Calu3 (cell line): ENCODE data around the gene DRD2. TPM values are rescaled to one million over a fixed set of nuclear protein-coding genes. Genes with fewer than 3 reads are reported as not detected.

Experiments used
- BruUV-seq: library from RNA; stranded (reverse); fragments of 400-500 nt; replicated peaks from 2 replicates; lab custom pipeline; 2021; lab: Mats Ljungman, UMichigan
- CTCF ChIA-PET: fragments of 300-600 bp; sonication (Branson Sonifier 250); formaldehyde crosslinking; loops from one replicate; lab custom pipeline; 2022; ENCODE audit warnings: antibody characterized with exemption; lab: Charles Lee
- DNase-seq: peaks from one replicate; pipeline ENCODE4 v3.0.0; 2022
- H3K27ac Mint-ChIP-seq: one replicate; pipeline ENCODE4 v1.8.0; 2022; ENCODE audit warnings: mixed read lengths; ENCODE audit not compliant: unreplicated experiment
- H3K27me3 Mint-ChIP-seq: one replicate; pipeline ENCODE4 v1.8.0; 2022; ENCODE audit warnings: mixed read lengths; ENCODE audit not compliant: unreplicated experiment
- H3K36me3 Mint-ChIP-seq: one replicate; pipeline ENCODE4 v1.8.0; 2022; ENCODE audit warnings: mild to moderate bottlenecking, moderate library complexity, mixed read lengths; ENCODE audit not compliant: insufficient read depth, unreplicated experiment
- H3K4me1 Mint-ChIP-seq: one replicate; pipeline ENCODE4 v1.8.0; 2022; ENCODE audit warnings: mild to moderate bottlenecking, low read depth, mixed read lengths; ENCODE audit not compliant: unreplicated experiment
- H3K4me3 Mint-ChIP-seq: one replicate; pipeline ENCODE4 v1.8.0; 2022; ENCODE audit warnings: mild to moderate bottlenecking, low read depth, moderate library complexity, mixed read lengths; ENCODE audit not compliant: unreplicated experiment
- H3K9me3 Mint-ChIP-seq: one replicate; pipeline ENCODE4 v1.8.0; 2022; ENCODE audit warnings: low read depth, mixed read lengths; ENCODE audit not compliant: unreplicated experiment
- intact Hi-C: fragments of 100-400 bp; cut with micrococcal nuclease; formaldehyde crosslinking; loops from one replicate; pipeline ENCODE4 v1.10.0; 2022; ENCODE audit not compliant: unreplicated experiment
- total RNA-seq: library from RNA; stranded (reverse); gene quantifications from 2 replicates; pipeline ENCODE4 v1.2.3, GENCODE V29; 2022
- TF ChIP-seq, protein P1 (sequence below): fragments of 200-600 bp; IDR thresholded peaks from one replicate; pipeline ENCODE4 v1.8.0; 2022; ENCODE audit warnings: antibody characterized with exemption; ENCODE audit not compliant: unreplicated experiment

The DRD2 gene
- total RNA-seq, 1 experiment from 2014 or later: 0.45 TPM

DNA sequence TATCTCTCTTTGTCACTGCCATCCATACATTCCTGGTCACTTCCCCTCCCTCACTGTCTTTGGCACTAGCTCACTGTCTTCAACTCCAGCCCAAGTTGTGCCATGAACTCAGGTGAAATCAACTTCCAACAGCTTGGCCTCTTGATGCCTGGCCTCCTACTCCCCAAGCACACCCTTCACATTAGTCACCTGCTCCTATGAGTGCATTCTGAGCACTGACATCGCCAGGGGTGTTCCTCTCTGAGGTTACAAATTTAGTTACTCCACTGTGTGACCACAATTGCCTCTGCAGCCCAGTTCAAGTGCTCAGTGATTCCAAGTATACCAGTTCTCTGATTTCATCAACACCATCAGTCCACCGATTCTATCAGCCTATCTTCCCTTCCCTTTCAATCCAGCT, 10.8 kb downstream of the DRD2 start:
- no peaks in the 10 kb centered on the region for H3K4me1 Mint-ChIP-seq
- intact Hi-C loops: no loop called here
- TF ChIP-seq, protein P1, sequence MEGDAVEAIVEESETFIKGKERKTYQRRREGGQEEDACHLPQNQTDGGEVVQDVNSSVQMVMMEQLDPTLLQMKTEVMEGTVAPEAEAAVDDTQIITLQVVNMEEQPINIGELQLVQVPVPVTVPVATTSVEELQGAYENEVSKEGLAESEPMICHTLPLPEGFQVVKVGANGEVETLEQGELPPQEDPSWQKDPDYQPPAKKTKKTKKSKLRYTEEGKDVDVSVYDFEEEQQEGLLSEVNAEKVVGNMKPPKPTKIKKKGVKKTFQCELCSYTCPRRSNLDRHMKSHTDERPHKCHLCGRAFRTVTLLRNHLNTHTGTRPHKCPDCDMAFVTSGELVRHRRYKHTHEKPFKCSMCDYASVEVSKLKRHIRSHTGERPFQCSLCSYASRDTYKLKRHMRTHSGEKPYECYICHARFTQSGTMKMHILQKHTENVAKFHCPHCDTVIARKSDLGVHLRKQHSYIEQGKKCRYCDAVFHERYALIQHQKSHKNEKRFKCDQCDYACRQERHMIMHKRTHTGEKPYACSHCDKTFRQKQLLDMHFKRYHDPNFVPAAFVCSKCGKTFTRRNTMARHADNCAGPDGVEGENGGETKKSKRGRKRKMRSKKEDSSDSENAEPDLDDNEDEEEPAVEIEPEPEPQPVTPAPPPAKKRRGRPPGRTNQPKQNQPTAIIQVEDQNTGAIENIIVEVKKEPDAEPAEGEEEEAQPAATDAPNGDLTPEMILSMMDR: no peak
- peaks cover 64% of the 10 kb centered on the region for H3K27me3 Mint-ChIP-seq
- H3K36me3 Mint-ChIP-seq: no peaks in the 10 kb centered on the region
- H3K27ac Mint-ChIP-seq: no peak overlapping the region
- no peaks in the 10 kb centered on the region for H3K9me3 Mint-ChIP-seq
- no peak for DNase-seq
- H3K4me3 Mint-ChIP-seq: no peak overlapping the region
- BruUV-seq: no TSS peak
- CTCF ChIA-PET: no interaction called here

DNA sequence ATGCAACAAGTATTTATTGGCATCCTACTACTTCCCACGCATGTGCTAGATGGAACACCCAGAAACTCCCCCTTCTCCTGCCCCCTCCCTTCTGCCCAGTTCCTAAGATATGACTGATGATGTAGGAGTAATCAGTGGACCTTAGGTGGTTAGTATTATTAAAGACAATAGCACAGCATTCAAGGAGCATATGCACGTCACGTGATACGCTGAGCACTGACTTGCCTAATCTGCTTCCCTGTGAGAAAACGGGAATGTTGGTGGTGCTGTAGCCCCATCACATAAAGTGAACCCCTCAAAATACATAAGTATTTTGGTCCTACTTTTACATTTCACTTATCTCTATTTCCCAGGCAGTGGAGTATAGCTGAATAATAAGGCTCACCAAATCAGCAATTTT, 12.4 kb downstream of the DRD2 start:
- CTCF ChIA-PET: no interaction called here
- Mint-ChIP-seq H3K36me3 (no peaks in the 10 kb centered on the region), H3K27ac (no peak overlapping the region), H3K4me3 (no peak overlapping the region), H3K9me3 (no peaks in the 10 kb centered on the region), H3K4me1 (no peaks in the 10 kb centered on the region), H3K27me3 (peaks cover 65% of the 10 kb centered on the region)
- BruUV-seq: no TSS peak
- DNase-seq: no peak
- intact Hi-C loops: no loop called here
- TF ChIP-seq, protein P1: no peak

DNA sequence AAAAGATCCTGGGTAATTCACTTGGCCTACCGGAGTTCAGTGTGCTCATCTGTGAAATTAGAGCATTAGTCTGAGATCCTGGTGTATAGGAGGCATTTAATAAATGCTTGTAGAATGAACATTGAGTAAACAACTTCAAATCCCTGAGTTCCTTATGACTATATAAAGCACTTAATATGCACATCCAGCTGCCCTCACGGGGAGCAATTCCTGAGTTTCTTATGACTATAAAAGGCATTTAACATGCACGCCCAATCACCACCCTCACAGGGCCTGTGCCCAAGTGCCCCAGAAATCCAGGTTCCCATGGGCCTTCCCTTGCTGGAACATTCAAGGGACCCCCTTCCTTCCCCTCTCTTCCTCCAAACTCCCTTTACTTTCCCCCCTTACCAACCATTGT, 13.6 kb downstream of the DRD2 start:
- DNase-seq: no peak
- H3K4me1 Mint-ChIP-seq: no peaks in the 10 kb centered on the region
- intact Hi-C loops: no loop called here
- no peaks in the 10 kb centered on the region for H3K9me3 Mint-ChIP-seq
- no peak overlapping the region for H3K27ac Mint-ChIP-seq
- H3K36me3 Mint-ChIP-seq: no peaks in the 10 kb centered on the region
- no peak overlapping the region for H3K4me3 Mint-ChIP-seq
- CTCF ChIA-PET: no interaction called here
- H3K27me3 Mint-ChIP-seq: peaks cover 65% of the 10 kb centered on the region
- TF ChIP-seq, protein P1: no peak
- BruUV-seq: no TSS peak

DNA sequence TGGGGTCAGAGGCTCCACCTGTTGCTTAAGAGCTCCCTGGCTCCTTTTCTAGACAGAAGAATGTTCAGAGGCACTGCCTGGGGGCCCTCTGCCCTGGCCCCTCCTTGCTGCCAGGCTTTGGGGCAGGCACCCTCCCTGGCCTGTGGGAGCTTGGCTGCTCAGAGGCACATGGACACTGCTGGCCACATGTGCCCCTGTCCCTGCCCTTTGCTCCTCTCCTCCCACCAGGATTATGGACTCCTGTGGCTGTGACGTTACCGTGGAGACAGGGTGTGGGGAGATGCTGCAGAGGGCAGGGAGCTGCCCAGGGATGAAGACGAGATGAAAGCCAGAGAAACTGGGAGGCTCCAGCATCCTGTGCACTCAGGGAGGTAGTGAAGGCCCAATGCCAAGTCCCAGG, 14.7 kb downstream of the DRD2 start:
- Mint-ChIP-seq H3K4me1 (no peaks in the 10 kb centered on the region), H3K4me3 (no peak overlapping the region), H3K36me3 (no peaks in the 10 kb centered on the region), H3K27ac (no peak overlapping the region), H3K27me3 (peaks cover 57% of the 10 kb centered on the region), H3K9me3 (no peaks in the 10 kb centered on the region)
- TF ChIP-seq, protein P1: no peak
- intact Hi-C loops: no loop called here
- BruUV-seq: no TSS peak
- DNase-seq: no peak
- CTCF ChIA-PET: interaction anchor here (0.7 kb wide), 1 partner anchor 606 kb away, joined by 5 read pairs; no protein-coding TSS in a partner anchor
